ENCODE measurements around the gene RTN4IP1.
"Not testable (repeated sequence)": the region's sequence is repeated elsewhere in the genome, so short reads cannot be mapped to it uniquely, and the experiment has no call there.

RTN4IP1 gene

GRCh38 chr6:106574741-106575458 is 54.4 kb downstream of the RTN4IP1 start:
- DNase-seq: no peak

- DNase-seq: no peak
These were observed 56.3 kb downstream of the RTN4IP1 start for GRCh38 chr6:106572875-106573585.

DNA sequence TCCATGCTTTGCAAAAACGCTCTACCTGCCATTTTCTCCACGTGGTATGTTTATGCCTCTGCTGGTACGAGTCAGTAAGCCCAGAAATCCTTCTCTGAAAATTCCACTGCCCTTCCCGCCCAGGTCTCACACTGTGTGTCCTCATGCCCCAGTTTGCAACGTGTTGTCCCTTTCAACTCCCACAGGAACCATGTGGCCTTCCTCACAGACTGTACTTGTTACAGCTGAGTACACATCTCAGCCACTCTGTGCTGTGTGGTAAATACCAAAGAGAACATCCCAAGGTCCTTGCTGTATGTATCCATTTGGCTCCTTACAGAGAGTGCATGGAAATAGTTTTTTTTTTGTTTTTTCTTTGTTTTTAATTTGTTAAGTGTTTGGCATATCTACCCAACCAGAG is 56.9 kb downstream of the RTN4IP1 start:
- DNase-seq: no peak

DNA sequence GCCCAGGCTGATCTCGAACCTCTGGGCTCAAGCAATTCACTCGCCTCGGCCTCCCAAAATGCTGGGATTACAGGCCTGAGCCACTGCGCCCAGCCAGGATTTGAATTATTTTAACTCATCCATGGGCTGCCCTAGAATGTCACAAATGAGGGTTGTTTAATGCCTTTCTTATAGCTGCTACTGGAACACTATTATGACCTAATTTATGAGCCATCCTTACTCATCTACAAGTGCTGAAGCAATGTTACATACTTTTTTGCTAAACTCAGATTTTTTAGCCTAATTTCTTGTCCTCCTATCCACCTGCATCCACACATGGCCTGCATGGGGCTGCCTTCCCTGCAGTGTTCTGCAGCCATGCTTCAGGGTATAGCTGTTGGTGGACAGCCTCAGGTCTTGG is 59.9 kb downstream of the RTN4IP1 start:
- no peak for DNase-seq

GRCh38 chr6:106568530-106568929 is 60.8 kb downstream of the RTN4IP1 start:
- DNase-seq: no peak

DNA sequence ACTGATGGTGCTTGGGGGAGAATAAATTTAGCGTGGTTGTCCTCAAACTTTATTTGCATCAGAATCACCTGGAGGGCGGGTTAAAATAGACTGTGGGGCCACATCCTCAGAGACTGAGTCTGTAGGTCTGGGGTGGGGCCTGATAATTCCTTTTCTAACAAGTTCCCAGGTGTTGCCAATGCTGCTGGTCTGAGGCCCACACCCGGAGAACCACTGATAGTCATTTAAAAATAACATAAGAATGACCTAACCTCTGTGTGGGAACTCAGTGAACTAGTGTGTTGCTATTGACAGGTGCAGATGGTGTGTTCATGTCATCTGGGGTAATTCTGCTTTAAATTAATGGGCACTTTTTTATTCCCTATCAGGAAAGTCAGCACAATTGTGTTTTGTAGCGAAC is 64.8 kb downstream of the RTN4IP1 start:
- no peak for DNase-seq

DNA sequence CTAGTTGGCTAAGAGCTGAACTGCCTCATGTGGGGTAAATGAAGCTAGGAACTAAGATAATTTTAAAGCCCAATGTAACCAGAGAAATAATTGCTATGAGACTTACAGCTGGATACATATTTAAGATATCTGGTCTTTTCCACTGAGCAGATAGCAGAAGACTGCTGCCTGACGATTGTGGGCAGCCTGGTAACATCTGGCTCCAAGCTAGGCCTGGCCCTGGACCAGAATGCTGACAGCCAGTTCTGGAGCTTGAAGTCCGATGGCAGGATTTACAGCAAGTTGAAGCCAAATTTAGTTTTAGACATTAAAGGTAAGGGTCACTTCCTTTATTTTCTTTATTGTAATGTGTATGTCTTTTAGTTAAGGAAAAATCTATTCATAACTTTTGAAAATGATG is 65.7 kb downstream of the RTN4IP1 start:
- no peak for DNase-seq

DNA sequence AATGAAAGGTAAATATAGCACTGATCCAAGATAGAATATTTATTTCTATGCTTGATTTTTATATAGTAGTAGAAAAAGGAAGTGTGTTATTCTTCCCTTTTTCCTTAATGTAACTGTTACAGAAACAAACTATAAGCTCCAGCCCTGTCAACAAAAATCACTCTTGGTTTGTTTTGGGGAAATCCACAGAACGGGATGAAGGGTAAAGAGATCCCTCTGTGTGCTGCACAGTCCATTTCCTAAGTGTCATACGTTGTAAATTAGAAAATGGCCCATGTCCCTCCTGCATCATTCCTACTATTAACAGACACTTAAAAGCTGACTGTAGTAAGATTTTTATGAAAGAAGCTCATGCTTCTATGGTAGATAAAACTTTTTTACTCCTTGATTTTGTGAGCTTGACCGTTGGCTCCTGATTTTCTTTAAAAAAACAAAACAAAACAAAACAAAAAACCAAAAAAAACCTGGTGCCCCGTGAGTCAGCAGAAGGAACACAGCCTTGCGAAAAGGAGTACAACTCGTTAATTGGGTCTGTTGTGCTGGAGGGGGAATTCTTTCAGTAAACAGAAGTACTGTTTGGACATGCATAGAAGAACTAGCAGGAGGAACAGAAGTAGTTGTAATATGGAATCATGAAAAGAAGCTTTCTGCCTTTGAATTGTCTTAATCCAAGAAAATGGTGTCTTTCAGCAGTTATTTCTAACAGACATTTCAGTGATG is 67.5 kb downstream of the RTN4IP1 start:
- DNase-seq: no peak

DNA sequence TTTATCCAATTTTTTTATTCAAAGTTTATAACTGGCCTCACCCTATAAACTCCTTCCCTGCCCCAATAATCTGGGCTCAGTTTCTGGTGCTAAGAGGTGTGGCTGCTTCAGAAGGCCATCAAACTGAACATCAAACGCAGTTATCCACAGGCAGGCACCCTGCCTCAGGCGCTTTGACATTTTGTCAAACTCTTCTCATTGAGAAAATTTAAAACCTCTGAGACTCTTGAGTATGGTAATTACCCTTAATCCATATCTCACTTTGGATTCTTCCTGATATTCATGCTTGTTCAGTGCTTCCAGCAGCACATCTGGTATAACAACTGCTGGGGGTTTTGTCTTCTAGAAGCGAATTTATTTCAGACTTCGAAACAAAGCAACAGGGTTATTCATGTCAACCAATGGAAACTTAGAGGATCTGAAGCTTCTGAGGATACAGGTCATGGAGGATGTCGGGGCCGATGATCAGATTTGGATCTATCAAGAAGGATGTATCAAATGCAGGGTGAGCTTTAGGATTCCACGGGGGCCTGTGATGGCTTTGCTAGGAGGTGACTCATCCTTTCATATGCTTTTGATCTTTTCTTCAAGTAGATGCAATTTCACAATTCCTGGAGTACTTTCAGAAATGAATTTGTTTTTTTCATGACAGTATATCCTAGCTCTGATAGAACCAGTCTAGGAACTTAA is 68.2 kb downstream of the RTN4IP1 start:
- no peak for DNase-seq

DNA sequence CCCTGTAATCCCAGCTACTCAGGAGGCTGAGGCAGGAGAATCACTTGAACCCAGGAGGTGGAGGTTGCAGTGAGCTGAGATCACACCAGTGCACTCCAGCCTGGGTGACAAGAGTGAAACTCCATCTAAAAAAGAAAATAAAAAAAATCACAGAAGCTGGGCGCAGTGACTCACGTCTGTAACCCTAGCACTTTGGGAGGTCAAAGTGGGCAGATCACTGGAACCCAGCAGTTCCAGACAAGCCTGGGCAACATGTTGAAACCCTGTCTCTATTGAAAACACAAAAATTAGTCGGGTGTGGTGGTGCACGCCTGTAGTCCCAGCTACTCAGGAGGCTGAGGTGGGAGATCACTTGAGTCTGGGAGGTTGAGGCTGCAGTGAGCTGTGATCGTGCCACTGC is 69.6 kb downstream of the RTN4IP1 start:
- DNase-seq: not testable (repeated sequence)

DNA sequence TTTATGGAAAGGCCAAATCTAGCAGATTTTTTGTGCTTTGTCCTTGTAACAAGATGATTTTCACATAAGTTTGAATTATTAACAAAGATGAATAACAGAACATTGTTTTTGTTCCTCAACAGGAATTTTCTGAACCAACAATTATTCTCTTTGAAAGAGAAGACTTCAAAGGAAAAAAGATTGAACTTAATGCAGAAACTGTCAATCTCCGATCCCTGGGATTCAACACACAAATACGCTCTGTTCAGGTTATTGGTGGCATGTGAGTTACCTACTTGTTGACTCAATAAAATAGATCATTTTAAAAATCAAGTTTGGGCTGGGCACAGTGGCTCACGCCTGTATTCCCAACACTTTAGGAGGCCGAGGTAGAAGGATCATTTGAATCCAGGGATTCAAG is 70.9 kb downstream of the RTN4IP1 start:
- no peak for DNase-seq

DNA sequence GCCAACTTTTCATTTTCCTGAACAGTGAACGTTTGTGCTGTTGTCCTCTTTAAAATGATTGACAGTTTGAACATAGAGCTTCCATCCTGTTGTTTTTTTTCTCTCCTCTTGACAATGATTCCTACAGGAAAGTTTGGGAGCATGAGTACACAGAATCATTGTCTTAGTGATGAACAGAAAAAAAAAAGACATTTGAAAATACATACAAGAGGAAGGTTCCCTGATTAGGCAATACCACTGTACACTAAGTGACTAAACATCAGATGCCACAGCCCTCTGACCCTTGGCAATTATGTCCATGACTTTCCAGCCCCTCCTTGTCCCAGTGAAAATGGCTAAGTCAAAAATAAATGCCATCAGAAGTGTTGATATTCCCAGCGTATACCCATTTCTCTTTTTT is 71.5 kb downstream of the RTN4IP1 start:
- DNase-seq: no peak

GRCh38 chr6:106556368-106556960 is 72.8 kb downstream of the RTN4IP1 start:
- peak; percentile 33 for DNase-seq

- no peak for DNase-seq
These were observed 73.5 kb downstream of the RTN4IP1 start for GRCh38 chr6:106555767-106556166.

DNA sequence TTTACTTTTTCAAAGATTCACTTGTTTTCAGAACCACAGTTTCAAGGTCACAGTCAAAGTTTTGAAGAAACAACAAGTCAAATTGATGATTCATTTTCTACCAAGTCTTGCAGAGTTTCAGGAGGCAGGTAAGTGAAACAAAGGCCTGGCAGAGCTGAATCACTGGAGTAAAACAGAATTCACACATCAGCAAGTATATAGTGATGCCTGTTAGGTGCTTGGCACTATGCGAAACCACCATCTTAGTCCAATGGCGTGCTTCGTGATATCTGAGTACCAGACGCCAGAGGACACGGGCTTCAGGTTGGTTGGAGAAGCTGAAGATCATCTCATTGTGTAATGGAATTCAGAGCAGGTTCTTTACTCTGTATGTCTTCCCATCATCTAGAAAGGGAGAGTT is 75.9 kb downstream of the RTN4IP1 start:
- no peak for DNase-seq

DNA sequence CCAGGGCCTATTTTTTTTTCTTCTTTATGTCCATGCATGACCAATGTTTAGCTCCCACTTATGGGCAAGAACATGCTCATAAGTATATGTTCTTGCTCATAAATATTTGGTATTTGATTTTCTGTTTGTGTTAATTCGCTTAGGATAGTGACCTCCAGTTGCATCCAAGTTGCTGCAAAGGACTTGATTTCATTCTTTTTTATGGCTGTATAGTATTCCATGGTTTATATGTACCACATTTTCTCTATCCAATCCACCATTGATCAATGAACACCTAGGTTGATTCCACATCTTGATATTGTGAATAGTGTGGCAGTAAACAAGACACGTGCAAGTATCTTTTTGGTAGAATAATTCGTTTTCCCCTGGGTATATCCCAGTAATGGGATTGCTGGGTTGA is 78.1 kb downstream of the RTN4IP1 start:
- no peak for DNase-seq

- DNase-seq: peak; percentile 21
These were observed 79.8 kb downstream of the RTN4IP1 start for GRCh38 chr6:106549521-106549920.

- DNase-seq: not testable (repeated sequence)
These were observed 80.3 kb downstream of the RTN4IP1 start for GRCh38 chr6:106548926-106549455.

DNA sequence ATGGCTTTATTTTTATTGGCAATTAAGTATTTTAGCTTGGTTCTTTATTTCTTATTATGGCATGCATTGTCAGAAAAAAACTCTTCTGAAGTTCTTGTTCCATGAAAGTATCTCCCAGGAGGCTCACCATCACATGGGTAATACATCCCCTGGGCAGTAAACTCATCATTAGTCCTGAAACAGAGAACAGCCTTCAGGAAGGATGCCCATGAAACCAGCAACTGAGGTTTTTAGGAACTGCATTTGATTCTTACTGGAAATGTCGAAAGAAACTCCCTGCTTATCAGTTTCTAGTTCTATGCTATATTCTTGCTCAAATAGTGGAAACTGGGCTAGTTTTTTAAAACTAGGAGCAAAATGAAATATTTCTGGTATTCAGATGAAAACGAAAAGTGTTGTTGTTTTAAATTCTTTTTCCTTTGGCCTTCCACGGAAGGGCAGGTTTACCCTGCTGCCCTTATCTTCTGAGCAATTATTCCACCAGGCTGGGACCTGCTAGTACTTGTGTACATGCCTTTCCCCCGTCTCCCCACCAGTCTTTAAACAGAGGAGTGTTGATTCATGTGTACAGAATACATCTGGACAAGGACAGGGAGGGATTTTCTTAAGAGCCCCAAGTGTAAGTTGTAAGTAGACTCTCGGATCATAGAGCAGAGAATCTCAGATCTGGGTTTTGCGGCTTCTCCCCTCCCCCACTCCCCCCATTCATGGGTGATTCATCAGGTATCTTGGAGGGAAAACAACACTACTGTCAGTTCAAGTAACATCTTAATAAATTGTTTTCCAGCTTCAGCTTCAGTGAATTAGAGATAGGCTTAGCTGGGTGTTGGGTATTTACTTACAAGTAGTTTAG is 81.5 kb downstream of the RTN4IP1 start:
- no peak for DNase-seq

GRCh38 chr6:106546691-106547414 is 82.4 kb downstream of the RTN4IP1 start:
- DNase-seq: no peak

- peak; percentile 26 for DNase-seq
These were observed 83.0 kb downstream of the RTN4IP1 start for GRCh38 chr6:106546261-106546690.
